SKM-1 (cell line): ENCODE measurements around the gene GALR3.

Source experiments
- DNase-seq: peaks from one replicate; lab custom pipeline; 2025; ENCODE audit not compliant: unreplicated experiment; lab: John Stamatoyannopoulos, UW

Gene GALR3

GRCh38 chr22:37865510-37865909 is 42.3 kb downstream of the GALR3 start:
- no peak for DNase-seq

GRCh38 chr22:37870273-37870672 is 47.1 kb downstream of the GALR3 start:
- no peak for DNase-seq
